GOT3 (cell line): ENCODE results near the gene SLC38A11.
"Not testable (repeated sequence)": the region's sequence is repeated elsewhere in the genome, so short reads cannot be mapped to it uniquely, and the experiment has no call there.

Experiments
- DNase-seq: peaks from one replicate; lab custom pipeline; 2025; ENCODE audit warnings: mixed read lengths; lab: John Stamatoyannopoulos, UW

The SLC38A11 gene

DNA sequence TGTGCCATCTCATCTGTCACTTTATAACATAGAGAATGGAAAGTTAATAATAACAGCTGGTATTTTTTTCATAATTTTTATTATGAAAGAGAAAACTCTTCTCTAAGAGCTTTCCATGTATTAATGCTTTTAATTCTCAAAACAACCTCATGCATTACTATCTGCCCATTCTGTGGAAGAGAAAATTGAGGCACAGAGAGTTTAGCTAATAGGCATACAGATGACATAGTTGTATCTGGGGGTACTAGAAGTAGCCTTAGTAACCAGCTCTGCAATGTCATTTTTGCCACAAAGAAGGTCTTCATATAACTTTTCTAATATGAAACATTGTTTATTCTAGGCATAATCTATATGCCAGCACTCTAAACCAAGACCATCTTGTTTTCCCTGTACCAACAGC is 77.4 kb downstream of the SLC38A11 start:
- DNase-seq, result no peak

DNA sequence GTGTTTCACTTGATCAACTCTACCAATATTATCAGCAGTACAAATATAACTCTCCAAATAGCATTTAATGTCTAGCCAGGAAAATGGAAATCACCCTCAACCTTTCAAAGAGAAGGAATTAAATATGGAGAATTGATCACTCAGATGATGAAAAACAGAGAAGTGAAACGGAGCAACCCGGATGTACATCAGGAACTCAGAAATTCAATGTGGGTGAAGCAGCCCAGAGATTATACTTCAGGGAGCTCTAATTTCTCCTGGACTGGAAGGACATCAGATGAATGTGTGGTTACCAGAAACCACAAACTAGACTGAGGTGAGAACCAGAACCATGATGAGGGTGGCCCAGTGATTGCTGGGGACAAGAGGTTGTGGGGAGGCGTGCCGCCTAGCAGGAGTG is 78.2 kb downstream of the SLC38A11 start:
- no peak for DNase-seq

DNA sequence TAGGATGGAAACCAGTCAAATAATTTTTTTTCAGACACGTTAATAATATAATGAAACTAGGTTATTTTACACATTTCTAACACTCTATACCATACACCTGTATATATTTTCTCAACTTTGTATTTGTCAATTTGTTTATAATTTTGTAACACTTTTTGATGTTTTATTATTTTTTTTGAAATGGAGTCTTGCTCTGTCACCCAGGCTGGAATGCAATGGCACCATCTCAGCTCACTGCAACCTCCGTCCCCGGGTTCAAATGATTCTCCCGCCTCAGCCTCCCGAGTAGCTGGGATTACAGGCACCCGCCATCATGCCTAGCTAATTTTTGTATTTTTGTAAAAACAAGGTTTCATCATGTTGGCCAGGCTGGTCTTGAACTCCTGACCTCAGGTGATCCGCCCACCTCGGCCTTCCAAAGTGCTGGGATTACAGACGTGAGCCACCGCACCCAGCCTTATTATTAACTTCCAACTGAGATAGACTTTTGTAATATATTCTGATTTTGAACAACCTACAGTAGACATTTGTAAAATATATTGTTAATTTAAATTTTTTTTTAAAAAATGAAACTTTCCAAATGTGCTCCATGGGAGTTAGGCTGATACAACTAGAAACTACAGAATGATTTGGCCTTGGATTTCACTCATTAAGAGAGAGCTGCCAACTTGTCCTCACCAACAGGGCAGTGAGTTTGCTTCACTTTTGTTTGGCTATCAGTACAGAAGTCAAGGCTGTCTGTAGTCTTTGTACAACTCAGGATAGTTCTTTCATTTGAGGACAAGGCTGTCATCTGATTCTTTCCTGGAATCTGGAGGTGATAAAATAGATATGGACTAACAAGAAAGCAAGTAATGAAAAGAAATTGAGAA is 79.8 kb downstream of the SLC38A11 start:
- DNase-seq, result no peak

DNA sequence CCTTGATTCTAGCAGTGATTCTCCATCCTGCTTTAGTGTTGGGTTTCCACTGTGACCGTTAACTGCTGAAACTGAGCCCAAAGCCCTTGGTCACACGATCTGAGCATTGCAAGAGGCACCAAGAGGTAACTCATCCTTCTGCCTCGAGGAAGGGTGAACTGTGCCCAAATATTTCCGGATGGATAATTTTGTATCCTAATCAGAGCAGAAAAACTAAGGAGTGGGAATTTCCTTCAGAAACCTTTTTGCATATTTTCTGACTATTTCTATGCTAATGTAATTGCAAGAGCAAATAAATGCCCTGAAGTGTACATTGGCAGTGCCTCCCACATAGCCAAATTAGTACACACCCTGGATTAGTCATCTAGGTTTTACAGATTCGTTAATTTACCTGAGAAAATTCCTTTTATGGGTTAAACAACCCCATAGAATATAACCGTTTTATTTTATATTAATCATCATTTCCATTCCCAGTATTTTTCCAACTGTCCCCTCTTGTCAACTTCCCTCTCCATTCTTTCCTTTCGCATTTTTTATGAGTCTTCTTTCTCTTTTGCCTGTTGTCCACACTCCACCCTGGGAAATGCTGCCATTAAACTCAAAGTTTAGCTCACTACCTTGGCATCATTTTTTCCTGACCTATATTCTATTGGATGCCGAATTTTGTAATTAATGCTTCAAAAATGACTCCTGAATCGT is 82.0 kb downstream of the SLC38A11 start:
- DNase-seq, result no peak

GRCh38 chr2:164871404-164871803 is 83.9 kb downstream of the SLC38A11 start:
- no peak for DNase-seq

DNA sequence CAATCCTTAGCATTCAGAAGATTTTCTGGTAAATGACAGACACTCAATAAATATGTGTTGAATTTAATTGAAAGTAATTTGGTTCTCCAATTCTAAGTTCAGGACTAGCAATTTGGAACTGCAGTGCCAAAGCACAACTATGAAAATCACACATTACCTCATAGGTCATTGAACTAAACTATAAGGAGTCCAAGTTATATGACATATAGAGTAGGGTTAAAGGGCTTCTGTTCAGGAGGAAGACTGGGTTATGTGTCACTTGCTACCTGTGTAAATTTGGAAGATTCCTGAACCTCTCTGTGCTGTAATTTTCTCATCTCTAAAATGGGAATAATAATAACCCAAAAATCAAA is 85.9 kb downstream of the SLC38A11 start:
- DNase-seq, result no peak

DNA sequence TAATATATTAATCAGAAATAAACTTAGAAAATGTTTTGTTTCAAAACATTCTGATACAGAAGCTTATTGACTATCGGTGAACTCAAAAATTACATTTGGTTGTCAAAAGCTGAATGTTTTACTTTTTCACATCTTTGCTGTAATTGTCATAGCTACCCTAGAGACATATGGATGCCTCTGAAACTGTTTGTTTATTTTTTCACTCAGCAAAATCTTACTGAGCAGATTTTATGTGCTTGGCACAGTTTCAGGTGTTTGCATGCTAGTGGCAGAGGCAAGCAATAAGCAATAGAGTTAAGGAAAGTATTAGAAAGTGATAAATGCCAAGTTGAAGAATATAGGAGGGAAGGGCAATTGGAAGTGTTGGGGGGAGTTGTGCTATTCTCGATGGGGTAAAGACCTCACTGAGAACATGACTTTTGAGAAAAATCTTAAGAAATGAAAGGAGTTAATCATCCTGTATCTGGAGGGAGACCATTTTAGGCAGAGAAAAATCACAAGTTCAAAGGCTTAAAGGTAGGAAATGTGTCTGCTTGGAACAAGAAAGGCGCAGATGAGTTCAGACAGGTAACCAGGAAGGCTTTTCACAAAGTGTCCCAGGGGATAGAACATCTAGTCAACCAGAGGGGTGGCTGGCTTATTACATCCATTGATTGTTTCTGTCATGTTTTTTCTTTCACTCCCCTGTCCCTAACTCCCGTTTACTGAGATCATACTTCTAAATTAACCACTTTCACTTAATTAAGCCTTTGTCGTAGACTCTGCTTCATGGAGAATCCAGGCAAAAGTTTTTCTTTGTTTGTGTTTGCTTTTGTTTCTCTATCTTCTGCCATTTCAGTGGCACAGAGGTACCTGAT is 86.5 kb downstream of the SLC38A11 start:
- no peak for DNase-seq

- DNase-seq, result no peak
Observed at GRCh38 chr2:164867779-164868397, 87.4 kb downstream of the SLC38A11 start.

GRCh38 chr2:164866381-164866780 is 88.9 kb downstream of the SLC38A11 start:
- not testable (repeated sequence) for DNase-seq

- DNase-seq, result no peak
Observed at GRCh38 chr2:164860694-164861042, 94.7 kb downstream of the SLC38A11 start.

GRCh38 chr2:164859906-164860693 is 95.2 kb downstream of the SLC38A11 start:
- not testable (repeated sequence) for DNase-seq

- no peak for DNase-seq
Observed at GRCh38 chr2:164859251-164859818, 96.0 kb downstream of the SLC38A11 start.

GRCh38 chr2:164852086-164852485 is 103.2 kb downstream of the SLC38A11 start:
- no peak for DNase-seq

DNA sequence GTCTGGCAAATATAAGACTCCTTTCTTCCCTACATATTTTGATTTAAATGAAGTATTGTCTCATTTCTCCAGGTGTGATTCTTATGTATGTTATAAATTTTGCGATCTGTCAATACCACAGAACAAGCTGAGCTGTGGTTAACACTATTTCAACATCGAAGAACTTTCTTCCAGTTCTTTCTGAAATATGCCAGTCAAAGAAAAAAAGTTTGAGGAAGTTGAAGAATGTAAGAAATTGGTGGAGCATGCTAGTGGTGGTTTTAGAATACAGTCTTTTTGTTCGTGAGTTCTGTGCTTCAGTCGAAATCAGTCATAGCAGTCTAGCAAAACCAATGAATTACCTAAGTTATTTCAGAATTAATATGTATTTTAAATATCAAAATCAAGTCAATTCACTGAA is 105.1 kb downstream of the SLC38A11 start:
- no peak for DNase-seq

DNA sequence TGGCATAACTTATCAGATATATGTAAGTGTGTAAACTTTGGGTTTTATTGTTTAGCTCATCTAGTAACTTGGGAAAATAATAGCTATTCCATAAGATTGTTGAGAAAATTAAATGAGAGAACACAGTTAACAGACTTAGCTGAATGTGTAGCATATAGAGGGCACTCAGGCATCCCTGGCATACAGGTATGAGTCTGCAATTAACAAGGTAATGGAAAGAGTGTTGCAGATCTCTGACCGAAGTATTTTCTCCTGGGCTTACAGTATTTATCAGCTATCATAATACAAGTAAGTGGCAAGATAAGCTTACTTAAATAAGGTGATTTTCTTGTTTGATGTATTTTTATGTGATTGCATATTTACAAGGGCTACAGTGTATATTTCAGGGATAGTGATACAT is 105.8 kb downstream of the SLC38A11 start:
- no peak for DNase-seq

- no peak for DNase-seq
Observed at GRCh38 chr2:164847981-164848741, 107.2 kb downstream of the SLC38A11 start.

- DNase-seq, result no peak
Observed at GRCh38 chr2:164847291-164847690, 108.0 kb downstream of the SLC38A11 start.

GRCh38 chr2:164846276-164846675 is 109.0 kb downstream of the SLC38A11 start:
- DNase-seq, result no peak
